Panc1 (cell line): ENCODE data around the gene KCNIP3.

Experiments
- CTCF ChIP-seq: fragments of 450-650 bp; IDR thresholded peaks from 2 replicates; pipeline ENCODE4 v1.5.1; 2017; ENCODE audit warnings: mild to moderate bottlenecking
- POLR2AphosphoS5 ChIP-seq: IDR thresholded peaks from 2 replicates; pipeline ENCODE4 v1.6.1; 2012; ENCODE audit warnings: mild to moderate bottlenecking, low read depth, low read length, moderate library complexity
- REST ChIP-seq, 2 experiments: IDR thresholded peaks; 2 replicates each; pipeline ENCODE4 v1.6.1; 2011 to 2012; ENCODE audit warnings: low read depth in 2 of 2, control low read depth in 1 of 2, low read length in 1 of 2, mild to moderate bottlenecking in 1 of 2, moderate library complexity in 1 of 2; ENCODE audit not compliant: insufficient read depth in 1 of 2
- TCF7L2 ChIP-seq: IDR thresholded peaks from 2 replicates; pipeline ENCODE4 v1.6.1; 2011; ENCODE audit warnings: mild to moderate bottlenecking, low read depth, low read length, inconsistent platforms

DNA sequence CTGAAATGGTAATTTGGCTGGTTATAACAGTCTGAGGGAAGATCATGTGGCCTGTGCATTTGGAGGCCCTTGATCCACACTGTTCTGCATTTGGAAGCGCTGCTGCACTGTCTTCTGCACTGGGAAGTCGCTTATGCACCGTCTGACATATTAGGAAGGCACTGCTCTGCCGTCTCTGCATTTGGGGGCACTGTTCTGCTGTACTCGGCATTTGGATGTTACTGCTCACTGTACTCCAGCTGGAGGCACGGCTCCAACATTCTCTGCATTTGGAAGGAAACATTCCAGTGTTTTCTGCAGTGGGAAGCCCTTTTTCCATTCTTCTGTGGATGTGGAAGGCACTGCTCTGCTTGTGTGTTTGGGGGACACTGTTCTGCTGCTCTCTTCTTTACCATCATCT is 32.5 kb upstream of the KCNIP3 start:
- TF ChIP-seq CTCF: no peak
- TF ChIP-seq REST (IDR thresholded peaks at IDR 0.05; ENCODE audit: insufficient read depth in 1 of 2, low read depth in 2 of 2, low read length in 1 of 2): no peak
- TF ChIP-seq TCF7L2: no peak
- TF ChIP-seq POLR2AphosphoS5: no peak
